K562 (cell line): ENCODE data around the gene SLC49A3.

ENCODE experiments used
- CBFB ChIP-seq: sonication (generic); formaldehyde crosslinking; IDR thresholded peaks from 2 replicates; pipeline ENCODE4 v1.4.0; 2020; ENCODE audit warnings: mild to moderate bottlenecking, missing genetic modification reagents
- CEBPB ChIP-seq: fragments of 450-650 bp; IDR thresholded peaks from 2 replicates; pipeline ENCODE4 v1.6.1; 2016; ENCODE audit warnings: missing genetic modification characterization, missing compliant biosample characterization
- CREM ChIP-seq: IDR thresholded peaks from 2 replicates; pipeline ENCODE4 v1.6.1; 2014; ENCODE audit warnings: antibody characterized with exemption, low read depth
- EGR1 ChIP-seq: fragments of 450-650 bp; conservative IDR thresholded peaks from 2 replicates; pipeline ENCODE4 v1.6.1; 2017; ENCODE audit warnings: mild to moderate bottlenecking
- ESRRA ChIP-seq: fragments of 450-650 bp; IDR thresholded peaks from 2 replicates; pipeline ENCODE4 v1.6.1; 2014; ENCODE audit warnings: low read depth, mild to moderate bottlenecking, moderate library complexity, borderline replicate concordance
- FOXM1 ChIP-seq, 2 experiments: fragments of 450-650 bp in 1 of 2; sonication (generic) in 1 of 2; formaldehyde crosslinking in 1 of 2; IDR thresholded peaks; 2 replicates each; pipeline versions ENCODE4 v1.6.1 to v1.9.0; 2017 to 2022; ENCODE audit warnings: low read depth in 2 of 2, mild to moderate bottlenecking in 2 of 2, missing genetic modification reagents in 1 of 2, moderate library complexity in 1 of 2
- JUNB ChIP-seq: fragments of 450-650 bp; formaldehyde crosslinking; conservative IDR thresholded peaks from 2 replicates; pipeline ENCODE4 v1.4.0; 2020; ENCODE audit warnings: mild to moderate bottlenecking
- MCM5 ChIP-seq: fragments of 450-650 bp; IDR thresholded peaks from 2 replicates; pipeline ENCODE4 v1.6.1; 2016; ENCODE audit warnings: low read depth
- NR2C1 ChIP-seq, 2 experiments: fragments of 450-650 bp; IDR thresholded peaks; 2 replicates each; pipeline ENCODE4 v1.6.1; 2017; ENCODE audit warnings: mild to moderate bottlenecking in 2 of 2, antibody characterized with exemption in 1 of 2, inconsistent platforms in 1 of 2, missing compliant biosample characterization in 1 of 2, missing genetic modification characterization in 1 of 2
- POLR2AphosphoS5 ChIP-seq: IDR thresholded peaks from 2 replicates; pipeline ENCODE4 v1.6.1; 2011; ENCODE audit warnings: mild to moderate bottlenecking, low read depth, low read length, moderate library complexity; ENCODE audit not compliant: control insufficient read depth, insufficient read depth
- U2AF1 ChIP-seq: fragments of 200-400 bp; formaldehyde crosslinking; optimal IDR thresholded peaks from 2 replicates; pipeline ENCODE3; 2017; ENCODE audit warnings: mild to moderate bottlenecking, low read depth, low read length, moderate library complexity
- ZBED1 ChIP-seq: IDR thresholded peaks from 2 replicates; pipeline ENCODE4 v1.6.1; 2014
- ZNF436 ChIP-seq: fragments of 250-450, 450-650 bp; sonication (Bioruptor Pico); formaldehyde crosslinking; IDR thresholded peaks from 2 replicates; pipeline ENCODE4 v1.7.0; 2020; ENCODE audit warnings: mild to moderate bottlenecking
- TF ChIP-seq, protein P1 (sequence below), 3 experiments: IDR thresholded peaks in 2 of 3; conservative IDR thresholded peaks in 1 of 3; 2 replicates each; pipeline ENCODE4 v1.5.1; 2011 to 2012; ENCODE audit warnings: low read length in 3 of 3, mild to moderate bottlenecking in 3 of 3, control low read depth in 2 of 3, improper control_type of control experiment in 1 of 3, inconsistent platforms in 1 of 3, low read depth in 1 of 3, mixed read lengths in 1 of 3, moderate library complexity in 1 of 3; ENCODE audit not compliant: insufficient read depth in 2 of 3

DNA sequence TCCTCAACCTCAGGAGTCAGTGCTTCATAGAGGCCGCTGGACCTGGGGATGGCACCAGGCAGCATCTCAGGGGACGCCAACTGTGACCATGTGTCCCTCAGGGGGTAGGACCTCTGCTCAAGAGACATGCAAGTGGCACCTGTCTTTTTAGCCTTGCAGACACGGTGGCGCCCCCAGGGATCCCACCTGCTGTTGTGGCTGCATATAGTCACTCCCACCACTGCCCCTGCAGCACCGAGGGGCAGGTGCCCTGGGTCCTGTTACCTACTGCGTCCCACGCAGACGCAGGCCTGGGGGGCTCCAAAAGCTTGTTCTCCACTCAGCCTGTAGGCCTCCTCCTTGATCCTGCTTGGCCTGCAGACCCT lies 12.1 kb downstream of the SLC49A3 start:
- TF ChIP-seq POLR2AphosphoS5 (no peak), ZNF436 (no peak), ZBED1 (no peak), ESRRA (no peak), U2AF1 (no peak), JUNB (CRISPR knock-in tag) (no peak), EGR1 (no peak), FOXM1 (IDR thresholded peaks at IDR 0.05; ENCODE audit: low read depth) (no peak), FOXM1 (CRISPR knock-in tag; IDR thresholded peaks at IDR 0.05; ENCODE audit: low read depth) (no peak), NR2C1 (IDR thresholded peaks at IDR 0.05) (no peak), NR2C1 (tag; IDR thresholded peaks at IDR 0.05) (no peak), CREM (no peak), CEBPB (tag) (no peak), MCM5 (no peak), CBFB (CRISPR knock-in tag) (no peak)
- TF ChIP-seq, protein P1, sequence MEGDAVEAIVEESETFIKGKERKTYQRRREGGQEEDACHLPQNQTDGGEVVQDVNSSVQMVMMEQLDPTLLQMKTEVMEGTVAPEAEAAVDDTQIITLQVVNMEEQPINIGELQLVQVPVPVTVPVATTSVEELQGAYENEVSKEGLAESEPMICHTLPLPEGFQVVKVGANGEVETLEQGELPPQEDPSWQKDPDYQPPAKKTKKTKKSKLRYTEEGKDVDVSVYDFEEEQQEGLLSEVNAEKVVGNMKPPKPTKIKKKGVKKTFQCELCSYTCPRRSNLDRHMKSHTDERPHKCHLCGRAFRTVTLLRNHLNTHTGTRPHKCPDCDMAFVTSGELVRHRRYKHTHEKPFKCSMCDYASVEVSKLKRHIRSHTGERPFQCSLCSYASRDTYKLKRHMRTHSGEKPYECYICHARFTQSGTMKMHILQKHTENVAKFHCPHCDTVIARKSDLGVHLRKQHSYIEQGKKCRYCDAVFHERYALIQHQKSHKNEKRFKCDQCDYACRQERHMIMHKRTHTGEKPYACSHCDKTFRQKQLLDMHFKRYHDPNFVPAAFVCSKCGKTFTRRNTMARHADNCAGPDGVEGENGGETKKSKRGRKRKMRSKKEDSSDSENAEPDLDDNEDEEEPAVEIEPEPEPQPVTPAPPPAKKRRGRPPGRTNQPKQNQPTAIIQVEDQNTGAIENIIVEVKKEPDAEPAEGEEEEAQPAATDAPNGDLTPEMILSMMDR (IDR thresholded peaks at IDR 0.05 in 2 of 3, conservative IDR thresholded peaks at IDR 0.05 in 1 of 3; ENCODE audit: insufficient read depth in 2 of 3, low read depth in 1 of 3, low read length in 3 of 3), result no peak
